K562 (cell line): ENCODE measurements around the gene TIMM23B. TPM values are rescaled to one million over a fixed set of nuclear protein-coding genes. Genes with fewer than 3 reads are reported as not detected.
"Not testable (repeated sequence)": the region's sequence is repeated elsewhere in the genome, so short reads cannot be mapped to it uniquely, and the experiment has no call there.

Source experiments
- ATAC-seq: fragments of 200-7000 bp; cut with Tn5 transposase; 3 replicates; pipeline ENCODE4 v1.9.1; 2020; ENCODE audit warnings: moderate library complexity
- BruUV-seq: library from RNA; stranded (reverse); fragments of 400-500 nt; replicated peaks from 2 replicates; lab custom pipeline; 2021; lab: Mats Ljungman, UMichigan
- CTCF ChIA-PET: fragments of 300-600 bp; formaldehyde crosslinking; extraction: SDS; loops from one replicate; lab custom pipeline; 2021; ENCODE audit warnings: low intra/inter-chr PET ratio; lab: Yijun Ruan, JAX
- POLR2A ChIA-PET: fragments of 300-600, 350-650 bp; sonication (Branson Sonifier 250); formaldehyde crosslinking; extraction: SDS; loops from one replicate; lab custom pipeline; 2021; ENCODE audit warnings: antibody characterized with exemption, inconsistent platforms; lab: Yijun Ruan, JAX
- DNase-seq, 4 experiments: peaks; one replicate each; pipeline versions ENCODE4 v3.0.0 to v3.0.0-alpha.2; 2011 to 2018; ENCODE audit warnings: low spot score in 3 of 4, mixed read lengths in 3 of 4; ENCODE audit errors: extremely low read depth in 1 of 4
- FAIRE-seq: peaks from 2 replicates; lab custom pipeline; 2011; peaks lifted over from hg19 to GRCh38; lab: Jason Lieb, UNC
- H2AFZ ChIP-seq: 2 replicates; pipeline ENCODE4 v1.6.0; 2011; ENCODE audit warnings: low read depth, low read length, control low read depth, inconsistent platforms
- H3K27ac ChIP-seq: fragments of 200-600 bp; 3 replicates; pipeline ENCODE4 v1.8.0; 2011; ENCODE audit warnings: low read depth, mild to moderate bottlenecking, control low read depth, inconsistent platforms, low read length, moderate library complexity, mixed read lengths; ENCODE audit errors: extremely low read depth
- H3K27me3 ChIP-seq, 2 experiments: fragments of 300-600 bp in 1 of 2; 2 replicates in 1 of 2; 3 replicates in 1 of 2; pipeline versions ENCODE4 v1.6.0 to v1.8.0; 2011; ENCODE audit warnings: inconsistent platforms in 2 of 2, low read length in 2 of 2, mild to moderate bottlenecking in 1 of 2, mixed read lengths in 1 of 2, moderate library complexity in 1 of 2; ENCODE audit not compliant: control insufficient read depth in 2 of 2, insufficient read depth in 2 of 2
- H3K36me3 ChIP-seq: fragments of 300-600 bp; 3 replicates; pipeline ENCODE4 v1.8.0; 2011; ENCODE audit warnings: mild to moderate bottlenecking, low read length, inconsistent platforms; ENCODE audit not compliant: control insufficient read depth, insufficient read depth
- H3K4me1 ChIP-seq, 2 experiments: fragments of 200-600 bp in 1 of 2; replicated peaks in 1 of 2; 2 replicates in 1 of 2; 3 replicates in 1 of 2; pipeline versions ENCODE4 v1.5.1 to v1.8.0; 2011; ENCODE audit warnings: inconsistent platforms in 2 of 2, low read length in 2 of 2, mild to moderate bottlenecking in 1 of 2, mixed read lengths in 1 of 2, moderate library complexity in 1 of 2; ENCODE audit not compliant: control insufficient read depth in 2 of 2, insufficient read depth in 2 of 2
- H3K4me2 ChIP-seq: 2 replicates; pipeline ENCODE4 v1.6.1; 2011; ENCODE audit warnings: low read length, control low read depth, inconsistent platforms, mixed read lengths; ENCODE audit not compliant: insufficient read depth
- H3K4me3 ChIP-seq: fragments of 200-600 bp; sonication (generic), shearing (Covaris generic); 2 replicates; pipeline ENCODE4 v1.5.1; 2016; ENCODE audit warnings: control low read depth, inconsistent platforms
- H3K79me2 ChIP-seq: fragments of 200-600 bp; 3 replicates; pipeline ENCODE4 v1.8.0; 2011; ENCODE audit warnings: low read length, inconsistent platforms; ENCODE audit not compliant: control insufficient read depth, insufficient read depth
- H3K9ac ChIP-seq, 2 experiments: 2 replicates each; pipeline versions ENCODE4 v1.6.0 to v1.6.1; 2011; ENCODE audit warnings: low read depth in 2 of 2, low read length in 2 of 2, control low read depth in 1 of 2, inconsistent platforms in 1 of 2, mild to moderate bottlenecking in 1 of 2, mixed read lengths in 1 of 2; ENCODE audit not compliant: insufficient read depth in 1 of 2
- H3K9me1 ChIP-seq: one replicate; pipeline ENCODE4 v1.6.0; 2011; ENCODE audit warnings: inconsistent platforms, mild to moderate bottlenecking, low read length, moderate library complexity; ENCODE audit not compliant: control insufficient read depth, insufficient read depth
- H3K9me3 ChIP-seq: replicated peaks from 2 replicates; pipeline ENCODE4 v1.5.1; 2011; ENCODE audit warnings: low read depth, low read length, inconsistent platforms; ENCODE audit not compliant: control insufficient read depth, insufficient read depth
- H4K20me1 ChIP-seq: replicated peaks from 2 replicates; pipeline ENCODE4 v1.6.1; 2011; ENCODE audit warnings: low read length, inconsistent platforms, mixed read lengths; ENCODE audit not compliant: control insufficient read depth, insufficient read depth
- WGBS: fragments of 100-300 bp; shearing (Covaris generic); methylation state at CpG from one replicate; pipeline ENCODE4 v1.1.6; 2016; ENCODE audit warnings: low coverage, mixed read lengths; ENCODE audit not compliant: insufficient coverage; ENCODE audit errors: missing lambda C conversion rate; 5-methylcytosine and 5-hydroxymethylcytosine counted together
- in situ Hi-C: fragments of 300-500 bp; cut with MboI; formaldehyde crosslinking; loops from 4 replicates; pipeline ENCODE4 v1.15.0; 2018; ENCODE audit warnings: inconsistent platforms, mixed read lengths
- intact Hi-C: fragments of 100-400 bp; cut with micrococcal nuclease; formaldehyde crosslinking; loops from 2 replicates; pipeline ENCODE4 v1.14.2; 2022
- polyA plus RNA-seq, 8 experiments: library from polyadenylated mRNA; depleted of rRNA in 4 of 8; stranded (reverse) in 5 of 8; unstranded in 3 of 8; fragments of >200 nt; fragmentation: Nextera tagmentation in 2 of 8; fragmentation: Illumina TruSeq in 1 of 8; extraction: Ambion mirVana in 2 of 8; extraction: Trizol in 1 of 8; gene quantifications; 2 replicates each; pipeline versions ENCODE4 v1.2.1 to v1.2.3, GENCODE V29; 2011 to 2014; ENCODE audit warnings: inconsistent platforms in 1 of 8, missing spikeins in 1 of 8
- total RNA-seq, 7 experiments: library from RNA; depleted of rRNA in 6 of 7; stranded (reverse); fragments of >200 nt in 6 of 7; fragmentation: Illumina TruSeq in 2 of 7; extraction: Trizol in 2 of 7; gene quantifications; 2 replicates each; pipeline versions ENCODE4 v1.2.1 to v1.2.3, GENCODE V29; 2011 to 2021; ENCODE audit warnings: low replicate concordance in 1 of 7

The TIMM23B gene
- total and polyA plus RNA-seq, 9 of the 15 experiments (the other 6 are each of a cell fraction or from before 2014, with no cell fraction given), result 7.2 to 40.2 (median 24.7) TPM

DNA sequence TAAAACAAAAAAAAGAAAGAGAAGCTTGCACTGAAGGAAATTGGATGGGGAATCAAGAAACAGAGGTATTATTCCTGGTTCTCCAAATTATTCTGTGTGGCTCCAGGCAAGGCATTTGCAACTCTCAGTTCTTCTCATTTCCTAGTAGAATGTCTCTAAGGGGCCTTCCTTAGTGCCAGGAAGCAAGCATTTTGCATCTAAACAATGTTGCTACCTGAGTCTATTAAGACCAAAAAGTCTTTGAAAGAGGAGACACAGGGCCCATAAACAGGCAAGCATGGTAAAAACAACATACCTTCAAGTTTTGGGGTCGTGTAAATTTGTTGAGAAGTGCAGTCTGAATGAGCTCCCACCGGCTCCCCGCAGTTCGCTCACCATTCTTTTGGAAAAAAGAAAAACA, 19.8 kb upstream of the TIMM23B start:
- ATAC-seq, H4K20me1 ChIP-seq, BruUV-seq, H2AFZ ChIP-seq, in situ Hi-C loops, H3K4me2 ChIP-seq, DNase-seq, H3K27ac ChIP-seq, POLR2A ChIA-PET, FAIRE-seq, H3K9me3 ChIP-seq, intact Hi-C loops, H3K4me1 ChIP-seq, H3K9me1 ChIP-seq, H3K79me2 ChIP-seq, CTCF ChIA-PET, H3K27me3 ChIP-seq, H3K9ac ChIP-seq, H3K4me3 ChIP-seq: not testable (repeated sequence)
- peaks cover 10% of the 10 kb centered on the region; the same call in 1 of the 3 replicates for H3K36me3 ChIP-seq
- WGBS, result 81% methylated on average over 4 of the region's 4 CpGs

DNA sequence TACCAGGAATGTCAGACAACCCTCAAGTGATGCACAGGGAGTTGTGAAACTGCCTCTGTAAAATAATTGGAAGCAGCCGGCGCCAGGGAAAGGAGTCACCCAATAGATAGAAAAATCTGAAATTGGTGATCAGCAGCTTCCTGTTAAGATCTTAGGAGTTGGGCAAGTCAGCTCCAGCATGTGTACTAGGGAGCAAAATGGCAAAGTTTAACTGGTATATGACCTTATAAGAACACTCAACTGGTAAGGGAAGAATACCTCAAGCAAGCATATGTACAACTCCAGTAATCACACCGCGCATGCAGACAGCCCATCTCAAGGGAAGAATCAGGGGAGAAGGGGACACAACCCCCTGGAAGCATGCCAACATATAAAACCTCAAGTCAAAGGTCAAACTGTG, 18.3 kb upstream of the TIMM23B start:
- H3K27me3 ChIP-seq, H4K20me1 ChIP-seq, ATAC-seq, H3K79me2 ChIP-seq, intact Hi-C loops, POLR2A ChIA-PET, H3K9me1 ChIP-seq, CTCF ChIA-PET, H3K9me3 ChIP-seq, H3K9ac ChIP-seq, FAIRE-seq, H3K4me2 ChIP-seq, in situ Hi-C loops, H2AFZ ChIP-seq, BruUV-seq, H3K4me1 ChIP-seq, H3K27ac ChIP-seq, H3K4me3 ChIP-seq, DNase-seq: not testable (repeated sequence)
- WGBS, result 92% methylated on average over 4 of the region's 4 CpGs
- H3K36me3 ChIP-seq, result peaks cover 15% of the 10 kb centered on the region; the same call in 1 of the 3 replicates
